D721Med (cell line): ENCODE results near the gene FBXO11.

Source experiments
- DNase-seq: peaks from one replicate; pipeline ENCODE4 v3.0.0; 2011; ENCODE audit warnings: low spot score; ENCODE audit not compliant: insufficient read length
- FAIRE-seq: peaks from 2 replicates; lab custom pipeline; 2011; peaks lifted over from hg19 to GRCh38; lab: Jason Lieb, UNC
- CTCF ChIP-seq: IDR thresholded peaks from 2 replicates; pipeline ENCODE4 v1.5.1; 2012; ENCODE audit warnings: mild to moderate bottlenecking, control low read depth; ENCODE audit not compliant: insufficient read depth; ENCODE audit errors: missing control alignments

FBXO11 gene

GRCh38 chr2:47842846-47843245, 63.5 kb downstream of the FBXO11 start:
- TF ChIP-seq CTCF = no peak
- DNase-seq (no peak), FAIRE-seq (no peak)

GRCh38 chr2:47838686-47839085, 67.6 kb downstream of the FBXO11 start:
- DNase-seq (no peak), FAIRE-seq (no peak)
- TF ChIP-seq CTCF = no peak

DNA sequence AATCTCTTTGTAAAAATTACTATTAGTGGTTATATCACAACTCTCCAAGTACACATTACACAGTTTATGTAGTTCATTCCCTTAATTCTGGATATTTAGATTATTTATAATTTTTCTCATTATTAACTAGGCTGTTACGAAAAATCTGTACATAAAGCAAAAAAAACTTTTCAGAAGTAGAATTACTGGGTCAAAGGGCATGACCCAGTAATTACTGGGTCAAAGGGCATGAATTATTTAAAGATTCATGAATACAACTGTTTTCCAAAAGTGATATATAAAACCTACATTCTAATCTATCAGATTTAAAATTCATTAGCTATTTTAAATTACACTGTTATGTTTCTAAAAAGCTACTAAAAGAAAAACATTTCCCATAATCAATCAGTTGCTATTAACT, 68.0 kb downstream of the FBXO11 start:
- no peak for TF ChIP-seq CTCF
- no peak for DNase-seq
- FAIRE-seq = no peak

DNA sequence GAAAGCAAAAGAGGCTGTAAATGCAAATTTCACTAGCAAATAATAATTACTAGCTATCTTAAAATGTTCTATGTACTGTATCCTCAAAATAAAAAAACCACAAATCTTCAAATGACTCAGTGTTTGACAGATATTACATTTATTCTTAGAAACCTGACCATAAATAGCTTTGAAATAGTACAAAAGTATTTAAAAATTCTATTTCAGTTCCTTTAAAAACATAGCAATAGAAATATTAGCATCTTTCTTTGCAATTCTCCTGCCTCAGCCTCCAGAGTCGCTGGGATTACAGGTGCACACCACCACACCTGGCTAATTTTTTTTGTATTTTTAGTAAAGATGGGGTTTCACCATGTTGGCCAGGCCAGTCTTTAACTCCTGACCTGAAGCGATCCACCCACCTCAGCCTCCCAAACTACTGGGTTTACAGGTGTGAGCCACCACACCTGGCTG, 72.8 kb downstream of the FBXO11 start:
- DNase-seq = no peak
- FAIRE-seq = no peak
- TF ChIP-seq CTCF = no peak

DNA sequence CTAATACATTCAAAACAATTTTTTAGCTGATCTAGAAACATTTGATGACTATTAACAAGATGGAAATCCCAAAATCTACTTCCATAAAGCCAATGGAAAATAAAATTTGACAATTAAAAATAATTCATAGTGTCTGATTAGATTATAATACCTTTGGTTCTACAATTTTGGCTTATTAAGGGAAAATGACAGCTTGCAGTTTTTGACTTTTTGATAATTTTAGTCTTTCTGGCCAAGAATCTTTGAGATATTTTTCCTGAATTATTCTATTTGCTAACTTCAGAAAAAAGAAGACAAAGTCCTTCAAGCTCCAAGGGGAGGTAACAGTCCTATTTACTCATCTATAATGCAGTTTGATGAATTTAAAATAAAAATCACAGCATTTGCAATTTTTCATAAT, 83.8 kb downstream of the FBXO11 start:
- no peak for FAIRE-seq
- TF ChIP-seq CTCF = no peak
- no peak for DNase-seq

- no peak for DNase-seq
- no peak for TF ChIP-seq CTCF
- peak; percentile 25 for FAIRE-seq
These were observed 86.5 kb downstream of the FBXO11 start for GRCh38 chr2:47819834-47820233.

DNA sequence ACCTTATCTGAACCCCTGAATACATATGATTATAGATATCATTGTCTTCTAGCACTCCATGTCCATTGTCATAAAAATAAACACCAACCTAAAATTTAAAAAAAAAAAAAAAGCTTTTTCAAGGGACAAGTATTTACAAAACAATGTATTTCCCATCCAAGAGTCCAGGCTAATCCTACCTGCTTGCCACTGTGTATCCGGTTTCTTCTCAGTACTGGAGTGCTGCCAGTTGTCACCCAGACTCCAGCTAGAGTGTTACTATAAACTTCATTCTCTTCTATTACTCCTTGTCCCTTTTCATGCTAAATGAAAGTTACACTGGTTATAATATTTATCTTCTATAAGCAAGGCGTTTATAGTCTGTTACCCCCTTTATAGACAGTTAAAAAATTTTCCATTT, 87.5 kb downstream of the FBXO11 start:
- no peak for TF ChIP-seq CTCF
- DNase-seq (no peak), FAIRE-seq (no peak)
